Activated CD8-positive, alpha-beta memory T cell treated with anti-CD3 and anti-CD28 coated beads for 36 hours (primary cell): Measurements from ENCODE around the gene NPLOC4. TPM values are rescaled to one million over a fixed set of nuclear protein-coding genes. Genes with fewer than 3 reads are reported as not detected.
"Not testable (repeated sequence)": the region's sequence is repeated elsewhere in the genome, so short reads cannot be mapped to it uniquely, and the experiment has no call there.

Source experiments
- CTCF ChIA-PET: fragments of 350-600 bp; sonication (Branson Sonifier 250); formaldehyde crosslinking; loops from one replicate; lab custom pipeline; 2021; ENCODE audit warnings: antibody characterized with exemption; lab: Charles Lee
- POLR2A ChIA-PET: fragments of 350-600 bp; sonication (Branson Sonifier 250); formaldehyde crosslinking; loops from one replicate; lab custom pipeline; 2021; ENCODE audit warnings: antibody characterized with exemption; lab: Charles Lee
- total RNA-seq, 2 experiments: library from RNA; stranded (reverse); gene quantifications; one replicate each; pipeline ENCODE4 v1.2.3, GENCODE V29; 2021

NPLOC4 gene
- 100 to 1,000 TPM; 114 to 119 TPM for total RNA-seq

DNA sequence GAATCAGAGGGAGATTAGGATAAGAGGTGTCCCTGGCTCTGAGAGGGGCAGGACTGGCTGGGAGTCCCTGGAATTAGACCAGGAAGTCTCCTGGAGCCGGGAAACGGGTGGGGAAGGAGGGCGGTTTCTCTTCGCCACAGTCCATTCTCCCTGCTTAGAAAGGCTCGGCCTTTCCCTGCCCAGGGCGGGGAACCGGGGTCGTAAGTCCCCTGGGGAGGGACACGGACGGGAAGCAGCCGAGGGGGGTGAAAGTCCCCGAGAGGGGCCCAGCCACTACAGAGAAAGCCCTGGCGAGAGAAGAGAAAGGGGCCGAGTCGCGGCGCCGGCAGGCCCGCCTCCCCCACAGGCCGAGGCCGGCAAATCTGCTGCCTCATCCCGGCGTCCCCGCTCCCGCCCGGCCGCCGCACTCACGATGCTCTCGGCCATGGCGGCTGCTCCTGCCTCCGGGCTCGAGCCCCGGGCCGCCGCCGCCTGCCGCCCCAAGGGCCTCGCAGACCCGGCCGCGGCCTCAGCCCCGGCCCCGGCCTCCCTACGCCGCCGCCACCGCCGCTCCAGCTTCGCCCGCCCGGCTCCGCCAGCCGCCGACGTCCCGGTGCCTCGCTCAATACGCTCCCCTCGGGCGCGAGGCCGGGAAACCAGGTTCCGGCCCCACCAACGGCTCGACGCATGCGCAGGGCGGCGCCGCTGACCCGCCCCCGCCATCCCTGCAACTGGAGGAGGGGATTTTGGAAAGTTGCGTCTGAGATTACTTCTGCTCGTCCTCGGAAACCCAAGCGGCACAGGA, at the start of gene NPLOC4, which contains the start of gene TSPAN10:
Gene NPLOC4, minus strand, starts transcription at position 608 of the 784 bp plus-strand sequence. Its CDS starts 182 bp downstream, at position 426.
Gene TSPAN10, plus strand, starts transcription at position 692 of the 784 bp plus-strand sequence. CDS start 5,217 bp downstream, outside the sequence.
- ChIA-PET POLR2A (no interaction called here), CTCF (interaction anchor here (1.3 kb wide), 1 partner anchor 35 kb away, joined by 3 read pairs; no protein-coding TSS in a partner anchor)

GRCh38 chr17:81686614-81687013, 49.7 kb upstream of the NPLOC4 start:
- ChIA-PET POLR2A (no interaction called here), CTCF (no interaction called here)

GRCh38 chr17:81685108-81685507, 48.2 kb upstream of the NPLOC4 start:
- POLR2A ChIA-PET: interaction anchor here (0.6 to 1.5 kb wide), 4 partner anchors 14 to 43 kb away, joined by 3 to 10 read pairs (median 4); no protein-coding TSS in a partner anchor
- CTCF ChIA-PET: interaction anchor here (1.1 to 5.3 kb wide), 4 partner anchors 11 to 18 kb away, joined by 3 to 26 read pairs (median 4); partner anchors contain the start of gene MRPL12

DNA sequence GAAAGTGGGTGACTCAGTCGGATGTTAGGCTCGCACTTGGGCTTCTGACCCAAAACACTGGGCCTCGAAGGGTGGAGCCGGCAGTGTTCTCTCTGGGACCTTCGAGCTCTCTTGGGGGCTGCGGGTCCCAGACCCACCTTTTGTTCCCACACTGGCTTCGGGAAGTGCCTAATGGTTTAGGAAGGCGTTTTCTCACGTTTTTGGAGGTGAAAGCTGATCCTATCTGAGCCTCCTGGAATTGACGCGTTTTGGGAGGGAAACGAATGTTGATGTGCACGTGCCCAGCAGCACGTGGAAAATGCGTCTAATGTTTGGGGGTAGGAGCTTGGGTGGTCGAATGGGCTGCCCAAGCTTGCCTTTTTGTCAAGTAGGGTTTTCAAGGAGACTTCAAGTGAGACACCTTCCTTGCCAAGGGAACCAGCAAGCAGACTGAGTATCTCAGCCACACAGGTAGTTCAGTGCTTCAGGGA, 47.6 kb upstream of the NPLOC4 start:
- POLR2A ChIA-PET: interaction anchor here (0.6 to 1.8 kb wide), 6 partner anchors 9 to 43 kb away, joined by 3 to 13 read pairs (median 4); partner anchors contain the start of gene MRPL12
- CTCF ChIA-PET: interaction anchor here (0.9 to 5.3 kb wide), 6 partner anchors 9 to 19 kb away, joined by 3 to 26 read pairs (median 4); partner anchors contain the start of gene MRPL12

- POLR2A ChIA-PET: interaction anchor here (0.6 to 1.8 kb wide), 14 partner anchors 9 to 461 kb away, joined by 3 to 13 read pairs (median 4); partner anchors contain the start of genes CCDC137, CEP131 and MRPL12
- CTCF ChIA-PET: interaction anchor here (0.9 to 5.3 kb wide), 8 partner anchors 10 to 131 kb away, joined by 3 to 26 read pairs (median 4); partner anchors contain the start of genes FAAP100 and MRPL12
Measured at GRCh38 chr17:81683584-81684441, 46.9 kb upstream of the NPLOC4 start, which contains the start of the genes ARL16 and HGS. ARL16 (minus strand) TSS chr17:81683797; CDS start chr17:81683753, 44 bp downstream. HGS (plus strand) TSS chr17:81684011; CDS start chr17:81684067, 56 bp downstream.

- POLR2A ChIA-PET: interaction anchor here (0.6 to 1.8 kb wide), 10 partner anchors 13 to 460 kb away, joined by 3 to 13 read pairs (median 5); partner anchors contain the start of genes CCDC137, CEP131 and MRPL12
- CTCF ChIA-PET: interaction anchor here (1.1 to 5.3 kb wide), 5 partner anchors 11 to 131 kb away, joined by 3 to 26 read pairs (median 5); partner anchors contain the start of genes FAAP100 and MRPL12
Measured at GRCh38 chr17:81683208-81683583, 46.3 kb upstream of the NPLOC4 start.

- POLR2A ChIA-PET: interaction anchor here (0.9 to 1.8 kb wide), 7 partner anchors 17 to 460 kb away, joined by 3 to 13 read pairs (median 5); partner anchors contain the start of genes CEP131 and MRPL12
Measured at GRCh38 chr17:81682565-81683207, 45.8 kb upstream of the NPLOC4 start.

DNA sequence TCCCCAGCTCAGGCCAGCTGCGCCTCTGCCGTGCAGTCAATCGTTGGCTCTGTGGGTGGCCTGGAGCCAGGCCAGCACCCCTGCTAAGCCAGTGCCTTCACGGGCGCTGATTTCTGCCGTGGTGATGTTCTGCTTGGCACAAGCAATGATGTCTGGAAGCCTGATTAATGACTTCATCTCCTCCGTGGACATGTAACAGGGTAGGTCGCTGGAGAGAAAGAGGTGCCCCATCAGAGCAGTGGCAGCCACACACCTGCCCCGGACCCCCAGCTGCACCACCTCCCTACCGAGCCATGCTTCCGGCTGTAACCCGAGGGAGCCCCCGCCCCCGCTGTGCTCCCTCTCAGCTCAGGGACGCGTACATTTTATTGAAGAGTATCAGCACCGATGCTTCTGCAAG, 44.8 kb upstream of the NPLOC4 start:
- POLR2A ChIA-PET: no interaction called here
- CTCF ChIA-PET: interaction anchor here (2.0 to 5.3 kb wide), 2 partner anchors 14 to 21 kb away, joined by 5 to 26 read pairs; partner anchors contain the start of gene MRPL12

More at GRCh38 chr17:81682565-81683207, 45.8 kb upstream of the NPLOC4 start:
- CTCF ChIA-PET: interaction anchor here (0.6 to 5.3 kb wide), 6 partner anchors 10 to 130 kb away, joined by 3 to 26 read pairs (median 4); partner anchors contain the start of genes FAAP100 and MRPL12

GRCh38 chr17:81680150-81680549, 43.2 kb upstream of the NPLOC4 start:
- POLR2A ChIA-PET: no interaction called here
- CTCF ChIA-PET: interaction anchor here (0.7 kb wide), 1 partner anchor 11 kb away, joined by 3 read pairs; no protein-coding TSS in a partner anchor

- ChIA-PET POLR2A (no interaction called here), CTCF (no interaction called here)
Measured at GRCh38 chr17:81676906-81677305, 40.0 kb upstream of the NPLOC4 start.

DNA sequence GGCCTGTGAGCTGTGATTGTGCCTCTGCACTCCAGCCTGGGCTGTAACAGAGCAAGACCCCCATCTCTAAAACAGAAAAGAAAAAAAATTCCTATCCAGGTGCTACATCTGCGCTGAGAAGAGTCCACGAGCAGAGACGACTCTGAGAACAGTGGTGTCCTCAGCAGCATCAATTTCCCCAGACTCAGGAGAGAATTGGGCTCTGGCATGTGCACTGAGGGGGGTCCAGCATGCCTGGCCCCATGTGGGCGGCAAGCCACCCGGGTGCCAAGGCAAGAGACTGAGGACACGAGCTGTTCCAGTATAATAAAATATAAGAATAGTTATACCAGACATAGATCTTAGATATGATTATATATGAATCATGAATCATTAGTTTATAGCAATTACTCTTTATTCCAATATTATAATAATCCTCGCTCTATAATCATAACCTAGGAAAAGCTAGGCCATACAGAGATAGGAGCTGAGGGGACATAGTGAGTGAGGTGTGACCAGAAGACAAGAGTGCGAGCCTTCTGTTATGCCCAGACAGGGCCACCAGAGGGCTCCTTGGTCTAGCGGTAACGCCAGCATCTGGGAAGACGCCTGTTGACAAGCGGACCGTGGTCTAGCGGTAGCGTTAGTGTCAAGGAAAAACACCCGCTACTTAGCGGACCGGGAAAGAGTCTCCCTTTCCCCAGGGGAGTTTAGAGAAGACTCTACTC, 38.8 kb upstream of the NPLOC4 start:
- CTCF ChIA-PET: interaction anchor here (0.8 to 1.4 kb wide), 4 partner anchors 11 to 27 kb away, joined by 3 to 4 read pairs (median 3); partner anchors contain the start of gene MRPL12
- POLR2A ChIA-PET: not testable (repeated sequence)

GRCh38 chr17:81673561-81674258, 36.8 kb upstream of the NPLOC4 start:
- CTCF ChIA-PET: interaction anchor here (1.1 kb wide), 1 partner anchor 11 kb away, joined by 3 read pairs; no protein-coding TSS in a partner anchor
- POLR2A ChIA-PET: interaction anchor here (0.6 kb wide), 1 partner anchor 153 kb away, joined by 8 read pairs; no protein-coding TSS in a partner anchor

GRCh38 chr17:81672954-81673353, 36.0 kb upstream of the NPLOC4 start:
- POLR2A ChIA-PET: interaction anchor here (0.6 kb wide), 1 partner anchor 153 kb away, joined by 8 read pairs; no protein-coding TSS in a partner anchor
- CTCF ChIA-PET: interaction anchor here (1.5 kb wide), 1 partner anchor 11 kb away, joined by 4 read pairs; the partner anchor contains the start of genes ARL16 and HGS

DNA sequence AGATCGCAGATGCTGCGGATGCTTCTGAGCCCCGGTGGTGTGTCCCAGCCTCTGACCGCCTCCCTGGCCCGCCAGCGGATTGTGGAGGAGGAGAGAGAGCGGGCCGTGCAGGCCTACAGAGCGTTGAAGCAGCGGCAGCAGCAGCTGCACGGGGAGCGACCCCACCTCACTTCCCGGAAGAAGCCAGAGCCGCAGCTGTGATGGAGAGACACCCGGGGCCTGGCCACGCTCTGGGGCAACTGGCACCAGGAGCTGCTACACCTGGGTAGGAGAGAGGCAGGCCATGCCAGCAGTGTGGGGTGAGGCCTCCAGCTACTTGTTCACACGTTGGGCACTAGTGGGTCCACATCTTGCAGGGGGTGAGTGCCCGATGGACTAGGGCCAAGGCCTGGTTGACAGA, 35.6 kb upstream of the NPLOC4 start:
- POLR2A ChIA-PET: no interaction called here
- CTCF ChIA-PET: interaction anchor here (1.5 kb wide), 1 partner anchor 11 kb away, joined by 4 read pairs; the partner anchor contains the start of genes ARL16 and HGS

DNA sequence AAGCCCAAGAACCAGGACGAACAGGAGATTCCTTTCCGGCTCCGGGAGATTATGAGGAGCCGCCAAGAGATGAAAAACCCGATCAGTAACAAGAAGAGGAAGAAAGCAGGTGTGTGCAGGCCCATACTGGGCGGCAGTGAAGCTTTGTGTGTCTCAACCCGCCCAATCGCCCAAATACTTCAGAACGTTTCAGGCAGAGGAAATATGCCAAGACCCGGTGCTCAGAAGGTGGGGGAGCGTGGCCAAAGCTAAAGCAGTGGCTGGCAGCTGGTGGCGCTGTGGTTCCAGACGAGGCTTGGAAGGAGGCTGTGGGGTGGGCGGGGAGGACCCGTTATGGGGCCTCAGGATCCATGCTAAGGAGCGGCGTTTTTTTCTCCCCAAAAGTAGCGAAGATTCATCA, 30.8 kb upstream of the NPLOC4 start:
- CTCF ChIA-PET: interaction anchor here (1.7 kb wide), 1 partner anchor 18 kb away, joined by 5 read pairs; no protein-coding TSS in a partner anchor
- POLR2A ChIA-PET: no interaction called here
